ENCODE data around the gene THRSP. TPM values are rescaled to one million over a fixed set of nuclear protein-coding genes. Genes with fewer than 3 reads are reported as not detected.

The THRSP gene
- total RNA-seq, 1 donor from 2014 or later, result not detected

DNA sequence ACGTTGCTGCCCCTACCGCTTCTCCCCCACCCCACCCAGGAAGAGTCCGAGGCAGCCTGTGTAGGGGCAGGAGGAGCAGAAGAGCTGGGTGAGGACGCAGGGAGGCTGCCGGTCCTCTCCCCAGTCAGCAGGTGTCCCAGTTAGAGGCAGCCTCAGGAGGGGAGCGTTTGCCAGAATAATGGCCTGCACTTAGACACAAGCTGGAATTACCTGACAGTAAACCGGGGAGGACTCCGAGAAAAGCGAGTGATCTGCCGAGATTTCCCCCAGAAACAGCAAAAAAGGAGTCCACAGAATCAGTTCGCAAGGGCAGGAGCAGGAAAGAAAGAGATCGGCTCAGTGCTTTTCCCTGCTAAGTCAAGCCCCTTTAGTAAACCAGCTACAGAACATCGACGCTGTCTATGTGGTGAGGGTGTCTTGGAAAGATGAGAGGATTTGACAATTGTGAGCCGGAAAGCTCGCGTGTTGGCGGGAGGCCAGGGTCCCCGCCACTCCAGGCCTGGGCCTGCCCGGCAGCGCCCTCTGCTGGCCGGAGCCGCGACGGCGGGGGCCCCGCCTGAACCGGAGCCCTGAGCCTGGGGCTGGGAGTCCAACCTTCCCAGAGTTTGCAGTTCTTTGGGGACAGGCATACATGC lies 17.7 kb upstream of the THRSP start:
- H3K4me3 Mint-ChIP-seq (ENCODE audit: unreplicated experiment), result no peak overlapping the region
- H3K27ac Mint-ChIP-seq (ENCODE audit: unreplicated experiment), result no peak overlapping the region
- H3K4me1 Mint-ChIP-seq (ENCODE audit: unreplicated experiment), result peaks cover 14% of the 10 kb centered on the region
- TF ChIP-seq, protein P1, sequence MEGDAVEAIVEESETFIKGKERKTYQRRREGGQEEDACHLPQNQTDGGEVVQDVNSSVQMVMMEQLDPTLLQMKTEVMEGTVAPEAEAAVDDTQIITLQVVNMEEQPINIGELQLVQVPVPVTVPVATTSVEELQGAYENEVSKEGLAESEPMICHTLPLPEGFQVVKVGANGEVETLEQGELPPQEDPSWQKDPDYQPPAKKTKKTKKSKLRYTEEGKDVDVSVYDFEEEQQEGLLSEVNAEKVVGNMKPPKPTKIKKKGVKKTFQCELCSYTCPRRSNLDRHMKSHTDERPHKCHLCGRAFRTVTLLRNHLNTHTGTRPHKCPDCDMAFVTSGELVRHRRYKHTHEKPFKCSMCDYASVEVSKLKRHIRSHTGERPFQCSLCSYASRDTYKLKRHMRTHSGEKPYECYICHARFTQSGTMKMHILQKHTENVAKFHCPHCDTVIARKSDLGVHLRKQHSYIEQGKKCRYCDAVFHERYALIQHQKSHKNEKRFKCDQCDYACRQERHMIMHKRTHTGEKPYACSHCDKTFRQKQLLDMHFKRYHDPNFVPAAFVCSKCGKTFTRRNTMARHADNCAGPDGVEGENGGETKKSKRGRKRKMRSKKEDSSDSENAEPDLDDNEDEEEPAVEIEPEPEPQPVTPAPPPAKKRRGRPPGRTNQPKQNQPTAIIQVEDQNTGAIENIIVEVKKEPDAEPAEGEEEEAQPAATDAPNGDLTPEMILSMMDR (IDR thresholded peaks at IDR 0.05; ENCODE audit: unreplicated experiment), result peak; percentile 98
- peak; percentile 90 for DNase-seq (ENCODE audit: low spot score)
- H3K27me3 Mint-ChIP-seq (ENCODE audit: unreplicated experiment), result peaks cover 5% of the 10 kb centered on the region
- no peaks in the 10 kb centered on the region for H3K36me3 Mint-ChIP-seq (ENCODE audit: low read depth, unreplicated experiment)
- no peaks in the 10 kb centered on the region for H3K9me3 Mint-ChIP-seq (ENCODE audit: unreplicated experiment)

DNA sequence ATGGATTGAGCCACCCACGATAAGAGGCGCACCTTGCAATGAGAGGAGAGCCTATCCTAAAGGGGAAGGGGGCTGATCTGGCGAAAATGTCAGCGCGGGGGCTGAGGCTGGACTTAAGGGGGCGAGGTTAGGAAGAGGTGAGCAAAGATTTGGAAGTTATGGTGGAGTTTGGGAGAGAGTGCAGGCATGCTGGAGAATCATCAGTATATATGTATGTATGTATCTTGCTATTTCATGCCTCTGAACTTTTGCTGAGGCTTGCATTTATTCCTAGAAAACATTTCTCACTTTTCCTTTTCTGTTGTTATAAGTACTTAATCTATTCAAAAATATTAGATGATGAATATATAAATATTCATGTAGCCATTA lies 17.2 kb upstream of the THRSP start:
- no peak overlapping the region for H3K27ac Mint-ChIP-seq (ENCODE audit: unreplicated experiment)
- H3K36me3 Mint-ChIP-seq (ENCODE audit: low read depth, unreplicated experiment), result no peaks in the 10 kb centered on the region
- peaks cover 18% of the 10 kb centered on the region for H3K4me1 Mint-ChIP-seq (ENCODE audit: unreplicated experiment)

DNA sequence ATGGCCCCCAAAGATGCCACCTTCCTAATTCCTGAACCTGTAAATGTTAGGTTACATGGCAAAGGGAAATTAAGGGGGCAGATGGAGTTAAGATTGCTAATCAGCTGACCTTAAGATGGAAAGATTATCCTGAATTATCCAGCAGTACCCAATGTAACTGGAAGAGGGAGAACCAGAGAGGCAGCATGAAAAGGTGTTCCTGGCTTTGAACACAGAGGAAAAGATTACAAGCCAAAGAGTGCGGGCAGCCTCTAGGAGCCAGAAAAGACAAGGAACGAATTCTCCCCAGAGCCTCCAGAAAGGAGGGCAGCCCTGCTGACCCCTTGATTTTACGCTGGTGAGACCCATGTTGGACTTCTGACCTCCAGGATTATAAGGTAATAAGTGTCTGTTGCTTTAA lies 15.1 kb upstream of the THRSP start:
- no peak for DNase-seq (ENCODE audit: low spot score)
- Mint-ChIP-seq H3K27ac (ENCODE audit: unreplicated experiment) (peak overlapping the region; percentile 74), H3K36me3 (ENCODE audit: low read depth, unreplicated experiment) (no peaks in the 10 kb centered on the region), H3K4me3 (ENCODE audit: unreplicated experiment) (no peak overlapping the region), H3K9me3 (ENCODE audit: unreplicated experiment) (no peaks in the 10 kb centered on the region), H3K4me1 (ENCODE audit: unreplicated experiment) (peaks cover 18% of the 10 kb centered on the region), H3K27me3 (ENCODE audit: unreplicated experiment) (peaks cover 3% of the 10 kb centered on the region)
- TF ChIP-seq, protein P1 (IDR thresholded peaks at IDR 0.05; ENCODE audit: unreplicated experiment), result no peak

More for the DNA sequence above, 17.2 kb upstream of the THRSP start:
- no peaks in the 10 kb centered on the region for H3K9me3 Mint-ChIP-seq (ENCODE audit: unreplicated experiment)
- no peak for DNase-seq (ENCODE audit: low spot score)
- TF ChIP-seq, protein P1 (IDR thresholded peaks at IDR 0.05; ENCODE audit: unreplicated experiment), result no peak
- peaks cover 4% of the 10 kb centered on the region for H3K27me3 Mint-ChIP-seq (ENCODE audit: unreplicated experiment)
- H3K4me3 Mint-ChIP-seq (ENCODE audit: unreplicated experiment), result no peak overlapping the region

DNA sequence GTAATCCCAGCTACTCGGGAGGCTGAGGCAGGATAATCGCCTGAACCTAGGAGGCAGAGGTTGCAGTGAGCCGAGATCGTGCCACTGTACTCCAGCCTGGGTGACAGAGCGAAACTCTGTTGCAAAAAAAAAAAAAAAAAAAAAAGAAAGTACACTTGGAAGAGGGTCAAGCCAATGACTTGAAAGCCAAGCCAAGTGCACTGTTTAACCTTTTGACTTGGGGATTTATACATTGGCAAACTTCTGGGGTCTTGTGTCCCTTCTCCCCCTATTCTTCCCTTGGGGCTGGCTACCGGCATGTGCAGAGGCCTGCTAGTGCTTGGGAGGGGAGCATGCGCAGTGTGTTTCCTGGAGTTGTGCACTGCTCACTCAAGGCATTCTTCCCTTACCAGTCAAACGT lies 14.3 kb upstream of the THRSP start:
- Mint-ChIP-seq H3K9me3 (ENCODE audit: unreplicated experiment) (no peaks in the 10 kb centered on the region), H3K27ac (ENCODE audit: unreplicated experiment) (no peak overlapping the region), H3K4me3 (ENCODE audit: unreplicated experiment) (no peak overlapping the region), H3K4me1 (ENCODE audit: unreplicated experiment) (peaks cover 18% of the 10 kb centered on the region), H3K36me3 (ENCODE audit: low read depth, unreplicated experiment) (no peaks in the 10 kb centered on the region), H3K27me3 (ENCODE audit: unreplicated experiment) (peaks cover 3% of the 10 kb centered on the region)
- DNase-seq (ENCODE audit: low spot score), result no peak
- TF ChIP-seq, protein P1 (IDR thresholded peaks at IDR 0.05; ENCODE audit: unreplicated experiment), result no peak

DNA sequence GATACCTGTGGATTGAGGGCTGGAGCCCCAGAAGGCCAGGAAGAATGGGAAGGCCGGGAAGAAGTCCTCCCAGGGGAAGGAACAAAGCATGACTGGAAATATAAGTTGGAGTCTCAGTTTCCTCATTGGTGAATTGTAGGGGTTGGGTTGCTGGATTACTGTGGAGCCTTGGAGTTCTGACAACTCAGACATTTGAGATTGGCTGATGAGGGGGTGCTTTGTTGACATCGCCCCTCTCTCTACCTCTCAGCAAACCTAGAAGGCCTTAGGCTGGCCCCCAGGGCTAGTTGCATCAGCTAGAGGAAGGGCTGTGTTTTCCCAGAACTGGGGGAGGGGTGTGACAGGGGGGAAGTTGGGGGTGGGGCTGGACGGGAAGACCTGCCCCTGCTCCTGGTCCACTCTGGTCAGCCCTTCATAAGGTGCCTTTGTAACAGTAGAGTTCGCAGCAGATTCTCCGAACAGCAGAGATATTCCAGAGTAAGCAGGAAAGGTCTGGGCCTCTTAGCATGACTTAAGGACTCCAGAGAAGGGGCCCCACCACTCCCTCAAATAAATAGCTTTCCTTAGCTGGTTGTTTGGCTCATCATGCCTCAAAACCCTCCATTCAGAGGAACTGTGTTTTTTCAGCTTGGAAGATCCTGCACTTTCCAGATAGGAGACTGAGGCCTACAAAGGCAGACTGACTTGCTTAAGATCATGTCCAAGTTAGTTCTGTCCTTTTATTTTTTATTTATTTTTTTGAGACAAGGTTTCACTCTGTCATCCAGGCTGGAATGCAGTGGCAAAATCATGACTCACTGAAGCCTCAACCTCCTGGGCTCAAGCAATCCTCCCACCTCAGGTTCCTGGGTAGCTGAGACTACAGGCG lies 12.5 kb upstream of the THRSP start:
- peaks cover 2% of the 10 kb centered on the region for H3K27me3 Mint-ChIP-seq (ENCODE audit: unreplicated experiment)
- peak overlapping the region; percentile 67 for H3K27ac Mint-ChIP-seq (ENCODE audit: unreplicated experiment)
- H3K36me3 Mint-ChIP-seq (ENCODE audit: low read depth, unreplicated experiment), result no peaks in the 10 kb centered on the region
- no peak overlapping the region for H3K4me3 Mint-ChIP-seq (ENCODE audit: unreplicated experiment)
- peaks cover 11% of the 10 kb centered on the region for H3K4me1 Mint-ChIP-seq (ENCODE audit: unreplicated experiment)
- no peak for DNase-seq (ENCODE audit: low spot score)
- TF ChIP-seq, protein P1 (IDR thresholded peaks at IDR 0.05; ENCODE audit: unreplicated experiment), result no peak
- H3K9me3 Mint-ChIP-seq (ENCODE audit: unreplicated experiment), result no peaks in the 10 kb centered on the region
